ENCODE data around the gene CAPN13. TPM values are rescaled to one million over a fixed set of nuclear protein-coding genes. Genes with fewer than 3 reads are reported as not detected.

The CAPN13 gene
- total RNA-seq, 1 experiment from 2014 or later = 5.7 TPM

DNA sequence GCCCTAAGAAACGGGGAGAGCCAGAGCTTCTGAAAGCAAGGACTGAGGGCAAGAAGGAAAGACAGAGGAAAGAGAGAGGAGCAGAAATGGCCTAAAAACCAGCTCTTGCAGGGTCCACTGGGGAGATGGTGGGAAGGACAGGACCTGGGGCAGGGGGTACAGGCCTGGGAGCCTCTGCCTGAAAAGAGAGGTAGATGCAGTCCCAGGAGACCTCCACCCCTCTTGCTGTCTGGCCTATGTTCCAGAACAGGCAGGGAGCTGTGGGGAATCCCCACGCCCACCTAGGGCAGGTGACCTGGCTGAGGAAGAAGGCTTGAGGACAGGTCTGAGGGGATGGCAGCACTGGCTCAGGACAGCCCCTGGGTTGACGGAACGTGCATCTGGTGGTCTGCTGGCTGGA lies 4.6 kb downstream of the CAPN13 start:
- H3K4me3 Mint-ChIP-seq = no peak overlapping the region
- H3K4me1 ChIP-seq (ENCODE audit: insufficient read depth, low read length) = peaks cover 3% of the 10 kb centered on the region; the same call in 1 of the 2 replicates
- WGBS (ENCODE audit: extremely low coverage, insufficient read length, low lambda C conversion rate) = no CpG with 5 or more reads among the region's 4 CpGs

More for the DNA sequence above, 4.6 kb downstream of the CAPN13 start:
- Histone ChIP-seq H4K20me1 (ENCODE audit: control insufficient read depth, insufficient read depth, insufficient read length) (no peaks in the 10 kb centered on the region), H3K27me3 (ENCODE audit: insufficient read depth, low read length) (no peaks in the 10 kb centered on the region), H3K23me2 (ENCODE audit: insufficient read length, low read depth, low read length, poor library complexity, severe bottlenecking) (no peaks in the 10 kb centered on the region), H2BK20ac (ENCODE audit: low read depth, low read length, poor library complexity, severe bottlenecking) (no peak overlapping the region), H2BK5ac (ENCODE audit: insufficient read length, low read length) (no peak overlapping the region), H3K23ac (ENCODE audit: insufficient read length, low read depth, low read length) (no peak overlapping the region), H2AK5ac (ENCODE audit: insufficient read length, low read length) (no peak overlapping the region), H3K4ac (ENCODE audit: low read depth, low read length) (no peak overlapping the region), H4K5ac (ENCODE audit: insufficient read length, low read depth, low read length) (no peak overlapping the region), H4K91ac (ENCODE audit: insufficient read length, low read depth, low read length) (no peak overlapping the region), H3K14ac (ENCODE audit: insufficient read depth, low read length) (no peak overlapping the region), H3K27ac (ENCODE audit: insufficient read length, low read depth, low read length) (no peak overlapping the region), H2BK120ac (ENCODE audit: low read depth, low read length, poor library complexity, severe bottlenecking) (no peak overlapping the region), H4K8ac (replicated peaks; ENCODE audit: insufficient read length, low read depth, low read length) (no peak overlapping the region), H3T11ph (ENCODE audit: low read length) (no peak overlapping the region), H3K18ac (ENCODE audit: insufficient read length, low read depth, low read length) (no peak overlapping the region), H3K79me2 (ENCODE audit: insufficient read depth, low read length) (no peaks in the 10 kb centered on the region), H3K79me1 (ENCODE audit: insufficient read depth, low read depth, low read length, poor library complexity, severe bottlenecking) (no peaks in the 10 kb centered on the region), H3K9me3 (ENCODE audit: control insufficient read depth, low read depth, low read length) (no peaks in the 10 kb centered on the region), H3K4me2 (ENCODE audit: insufficient read depth, insufficient read length, low read length) (no peak overlapping the region), H2BK12ac (ENCODE audit: insufficient read length, low read depth, low read length) (no peak overlapping the region), H3K56ac (ENCODE audit: insufficient read length, low read depth, low read length) (no peak overlapping the region), H2BK15ac (ENCODE audit: low read depth, low read length) (no peak overlapping the region), H2AFZ (ENCODE audit: low read length) (no peak overlapping the region), H3K9ac (ENCODE audit: extremely low read depth, insufficient read length, low read length) (no peak overlapping the region)
- no peak for DNase-seq
- Mint-ChIP-seq H3K27ac (no peak overlapping the region), H3K9me3 (no peaks in the 10 kb centered on the region), H3K4me1 (peaks cover 24 to 28% of the 10 kb centered on the region in 2 experiments), H3K36me3 (ENCODE audit: insufficient read depth in 1 of 3, low read depth in 3 of 3) (no peaks in the 10 kb centered on the region), H3K27me3 (ENCODE audit: low read depth) (peaks cover 5% of the 10 kb centered on the region)
- TF ChIP-seq, protein P1, sequence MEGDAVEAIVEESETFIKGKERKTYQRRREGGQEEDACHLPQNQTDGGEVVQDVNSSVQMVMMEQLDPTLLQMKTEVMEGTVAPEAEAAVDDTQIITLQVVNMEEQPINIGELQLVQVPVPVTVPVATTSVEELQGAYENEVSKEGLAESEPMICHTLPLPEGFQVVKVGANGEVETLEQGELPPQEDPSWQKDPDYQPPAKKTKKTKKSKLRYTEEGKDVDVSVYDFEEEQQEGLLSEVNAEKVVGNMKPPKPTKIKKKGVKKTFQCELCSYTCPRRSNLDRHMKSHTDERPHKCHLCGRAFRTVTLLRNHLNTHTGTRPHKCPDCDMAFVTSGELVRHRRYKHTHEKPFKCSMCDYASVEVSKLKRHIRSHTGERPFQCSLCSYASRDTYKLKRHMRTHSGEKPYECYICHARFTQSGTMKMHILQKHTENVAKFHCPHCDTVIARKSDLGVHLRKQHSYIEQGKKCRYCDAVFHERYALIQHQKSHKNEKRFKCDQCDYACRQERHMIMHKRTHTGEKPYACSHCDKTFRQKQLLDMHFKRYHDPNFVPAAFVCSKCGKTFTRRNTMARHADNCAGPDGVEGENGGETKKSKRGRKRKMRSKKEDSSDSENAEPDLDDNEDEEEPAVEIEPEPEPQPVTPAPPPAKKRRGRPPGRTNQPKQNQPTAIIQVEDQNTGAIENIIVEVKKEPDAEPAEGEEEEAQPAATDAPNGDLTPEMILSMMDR (conservative IDR thresholded peaks at IDR 0.05) = no peak
